ENCODE measurements around the gene OPALIN. TPM values are rescaled to one million over a fixed set of nuclear protein-coding genes. Genes with fewer than 3 reads are reported as not detected.

The OPALIN gene
- total RNA-seq, 1 donor from 2014 or later = not detected

GRCh38 chr10:96374985-96375830, 16.4 kb upstream of the OPALIN start:
- Histone ChIP-seq H3K4me3 (ENCODE audit: low read length in 3 of 3) (peak overlapping the region; percentile 75 to 81 (median 78)), H3K4me1 (ENCODE audit: control insufficient read depth in 3 of 3, insufficient read depth in 3 of 3, low read length in 3 of 3) (peaks cover 8 to 11% (median 9%) of the 10 kb centered on the region in 3 donors), H3K27ac (ENCODE audit: low read depth, low read length) (no peak overlapping the region), H3K9me3 (ENCODE audit: control insufficient read depth in 3 of 3, low read length in 3 of 3) (no peaks in the 10 kb centered on the region), H3K36me3 (ENCODE audit: control insufficient read depth in 3 of 3, insufficient read depth in 3 of 3, low read length in 3 of 3) (no peaks in the 10 kb centered on the region), H3K9ac (ENCODE audit: low read depth in 1 of 3, low read length in 3 of 3) (peak overlapping the region in 2 of 3 donors; percentile 62 to 79), H3K27me3 (ENCODE audit: control insufficient read depth in 3 of 3, insufficient read depth in 3 of 3, low read length in 3 of 3) (peaks cover 0 to 18% (median 9%) of the 10 kb centered on the region in 3 donors)

GRCh38 chr10:96374639-96374984, 15.8 kb upstream of the OPALIN start:
- H3K9me3 ChIP-seq (ENCODE audit: control insufficient read depth in 3 of 3, low read length in 3 of 3) = no peaks in the 10 kb centered on the region
- no peak overlapping the region for H3K27ac ChIP-seq (ENCODE audit: low read depth, low read length)
- peak overlapping the region; percentile 75 to 81 (median 78) for H3K4me3 ChIP-seq (ENCODE audit: low read length in 3 of 3)
- no peak overlapping the region for H3K9ac ChIP-seq (ENCODE audit: low read depth in 1 of 3, low read length in 3 of 3)
- H3K27me3 ChIP-seq (ENCODE audit: control insufficient read depth in 3 of 3, insufficient read depth in 3 of 3, low read length in 3 of 3) = peaks cover 0 to 18% (median 9%) of the 10 kb centered on the region in 3 donors
- peaks cover 8 to 11% (median 9%) of the 10 kb centered on the region in 3 donors for H3K4me1 ChIP-seq (ENCODE audit: control insufficient read depth in 3 of 3, insufficient read depth in 3 of 3, low read length in 3 of 3)
- no peaks in the 10 kb centered on the region for H3K36me3 ChIP-seq (ENCODE audit: control insufficient read depth in 3 of 3, insufficient read depth in 3 of 3, low read length in 3 of 3)

DNA sequence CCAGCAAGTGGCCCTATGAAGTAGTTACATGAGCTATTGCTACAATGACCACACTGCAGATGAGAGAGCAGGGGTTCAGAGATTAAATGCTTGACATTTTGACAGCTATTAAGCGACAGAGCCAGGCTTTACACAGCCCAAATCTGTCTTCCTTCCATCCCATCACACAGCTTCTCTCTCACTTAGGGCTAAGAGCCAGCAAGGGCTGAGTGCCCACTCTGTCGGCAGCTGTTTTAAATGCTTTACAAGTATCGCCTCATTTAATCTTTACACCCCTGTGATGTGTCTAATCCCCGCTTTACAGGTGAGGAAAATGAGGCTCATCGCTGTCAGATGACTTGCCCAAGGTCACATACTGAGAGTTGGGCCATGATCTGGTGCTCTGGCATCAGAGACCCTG, 15.2 kb upstream of the OPALIN start:
- no peaks in the 10 kb centered on the region for H3K36me3 ChIP-seq (ENCODE audit: control insufficient read depth in 3 of 3, insufficient read depth in 3 of 3, low read length in 3 of 3)
- H3K4me3 ChIP-seq (ENCODE audit: low read length in 3 of 3) = no peak overlapping the region
- no peak overlapping the region for H3K9ac ChIP-seq (ENCODE audit: low read depth in 1 of 3, low read length in 3 of 3)
- no peaks in the 10 kb centered on the region for H3K9me3 ChIP-seq (ENCODE audit: control insufficient read depth in 3 of 3, low read length in 3 of 3)
- peaks cover 0 to 16% (median 9%) of the 10 kb centered on the region in 3 donors for H3K27me3 ChIP-seq (ENCODE audit: control insufficient read depth in 3 of 3, insufficient read depth in 3 of 3, low read length in 3 of 3)
- peaks cover 8 to 11% (median 9%) of the 10 kb centered on the region in 3 donors for H3K4me1 ChIP-seq (ENCODE audit: control insufficient read depth in 3 of 3, insufficient read depth in 3 of 3, low read length in 3 of 3)
- H3K27ac ChIP-seq (ENCODE audit: low read depth, low read length) = no peak overlapping the region

GRCh38 chr10:96371356-96371755, 12.6 kb upstream of the OPALIN start:
- H3K9ac ChIP-seq (ENCODE audit: low read depth in 1 of 3, low read length in 3 of 3) = no peak overlapping the region
- peaks cover 8 to 13% (median 10%) of the 10 kb centered on the region in 3 donors for H3K4me1 ChIP-seq (ENCODE audit: control insufficient read depth in 3 of 3, insufficient read depth in 3 of 3, low read length in 3 of 3)

DNA sequence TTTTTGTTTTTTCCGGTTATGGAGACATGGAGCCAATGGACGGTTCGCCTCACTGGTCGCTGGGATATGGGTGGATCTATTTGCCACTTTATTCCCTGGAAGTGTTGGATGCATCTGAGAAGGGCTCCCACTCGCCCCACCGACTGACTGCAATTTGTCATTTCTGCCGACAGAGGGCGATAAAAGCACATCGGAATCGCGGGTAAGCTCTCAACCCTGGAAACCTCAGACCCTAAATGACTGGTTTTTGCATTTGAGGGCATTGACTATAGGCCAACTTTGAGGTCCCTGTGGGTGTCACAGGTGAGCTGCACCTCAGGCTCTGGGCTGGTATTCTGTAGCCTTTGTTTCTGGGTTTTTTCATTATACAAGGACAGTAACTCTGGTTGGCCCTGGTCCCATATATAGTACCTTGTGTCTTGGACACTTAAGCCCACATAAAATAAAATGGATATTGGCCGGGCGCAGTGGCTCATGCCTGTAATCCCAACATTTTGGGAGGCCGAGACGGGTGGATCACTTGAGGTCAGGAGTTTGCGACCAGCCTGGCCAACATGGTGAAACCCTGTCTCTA, 11.9 kb upstream of the OPALIN start:
- no peaks in the 10 kb centered on the region for H3K9me3 ChIP-seq (ENCODE audit: control insufficient read depth in 3 of 3, low read length in 3 of 3)
- peaks cover 8 to 13% (median 10%) of the 10 kb centered on the region in 3 donors for H3K4me1 ChIP-seq (ENCODE audit: control insufficient read depth in 3 of 3, insufficient read depth in 3 of 3, low read length in 3 of 3)
- no peak overlapping the region for H3K9ac ChIP-seq (ENCODE audit: low read depth in 1 of 3, low read length in 3 of 3)
- H3K27ac ChIP-seq (ENCODE audit: low read depth, low read length) = no peak overlapping the region
- peaks cover 0 to 10% (median 4%) of the 10 kb centered on the region in 3 donors for H3K27me3 ChIP-seq (ENCODE audit: control insufficient read depth in 3 of 3, insufficient read depth in 3 of 3, low read length in 3 of 3)
- H3K4me3 ChIP-seq (ENCODE audit: low read length in 3 of 3) = no peak overlapping the region
- no peaks in the 10 kb centered on the region for H3K36me3 ChIP-seq (ENCODE audit: control insufficient read depth in 3 of 3, insufficient read depth in 3 of 3, low read length in 3 of 3)

More at GRCh38 chr10:96371356-96371755, 12.6 kb upstream of the OPALIN start:
- Histone ChIP-seq H3K36me3 (ENCODE audit: control insufficient read depth in 3 of 3, insufficient read depth in 3 of 3, low read length in 3 of 3) (no peaks in the 10 kb centered on the region), H3K27ac (ENCODE audit: low read depth, low read length) (no peak overlapping the region), H3K27me3 (ENCODE audit: control insufficient read depth in 3 of 3, insufficient read depth in 3 of 3, low read length in 3 of 3) (peaks cover 0 to 10% (median 4%) of the 10 kb centered on the region in 3 donors), H3K4me3 (ENCODE audit: low read length in 3 of 3) (no peak overlapping the region), H3K9me3 (ENCODE audit: control insufficient read depth in 3 of 3, low read length in 3 of 3) (no peaks in the 10 kb centered on the region)

DNA sequence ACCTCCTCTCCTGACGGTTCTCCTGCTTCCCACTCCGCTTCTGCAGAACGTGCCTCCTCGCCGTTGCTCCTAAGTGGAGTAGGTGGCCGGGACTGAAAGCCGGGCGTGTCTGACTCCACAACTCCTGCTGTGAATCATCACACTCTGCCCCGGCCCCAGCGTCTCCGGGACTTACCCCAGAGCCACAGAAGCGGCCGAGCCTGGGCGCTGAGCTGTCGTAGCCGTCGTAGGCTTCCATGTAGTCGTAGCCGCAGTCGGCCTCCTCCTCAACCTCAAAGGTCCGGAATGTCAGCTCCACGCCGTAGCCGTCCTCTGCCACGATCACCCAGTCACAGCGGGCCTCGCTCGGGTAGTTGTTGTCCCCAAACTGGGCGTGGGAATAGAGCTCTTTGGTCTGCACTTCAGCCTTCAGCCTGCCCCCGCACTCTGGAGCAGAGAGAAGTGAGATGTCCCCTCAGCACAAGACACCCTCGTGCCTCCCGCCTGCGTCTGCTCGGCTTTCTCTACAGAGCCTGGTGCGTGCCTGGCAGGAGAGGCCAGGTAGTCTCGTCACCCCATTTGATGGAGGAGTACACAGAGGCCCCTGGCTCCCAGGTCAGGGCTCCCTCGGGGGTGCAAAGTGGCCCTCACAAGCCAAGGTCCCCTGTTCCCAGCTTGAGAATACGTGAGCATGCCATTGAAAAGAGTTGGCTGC, 11.2 kb upstream of the OPALIN start:
- H3K36me3 ChIP-seq (ENCODE audit: control insufficient read depth in 3 of 3, insufficient read depth in 3 of 3, low read length in 3 of 3) = no peaks in the 10 kb centered on the region
- no peaks in the 10 kb centered on the region for H3K9me3 ChIP-seq (ENCODE audit: control insufficient read depth in 3 of 3, low read length in 3 of 3)
- no peak overlapping the region for H3K9ac ChIP-seq (ENCODE audit: low read depth in 1 of 3, low read length in 3 of 3)
- no peak overlapping the region for H3K4me3 ChIP-seq (ENCODE audit: low read length in 3 of 3)
- H3K27me3 ChIP-seq (ENCODE audit: control insufficient read depth in 3 of 3, insufficient read depth in 3 of 3, low read length in 3 of 3) = peaks cover 0 to 10% (median 4%) of the 10 kb centered on the region in 3 donors
- H3K27ac ChIP-seq (ENCODE audit: low read depth, low read length) = no peak overlapping the region
- H3K4me1 ChIP-seq (ENCODE audit: control insufficient read depth in 3 of 3, insufficient read depth in 3 of 3, low read length in 3 of 3) = peaks cover 3 to 9% (median 8%) of the 10 kb centered on the region in 3 donors

DNA sequence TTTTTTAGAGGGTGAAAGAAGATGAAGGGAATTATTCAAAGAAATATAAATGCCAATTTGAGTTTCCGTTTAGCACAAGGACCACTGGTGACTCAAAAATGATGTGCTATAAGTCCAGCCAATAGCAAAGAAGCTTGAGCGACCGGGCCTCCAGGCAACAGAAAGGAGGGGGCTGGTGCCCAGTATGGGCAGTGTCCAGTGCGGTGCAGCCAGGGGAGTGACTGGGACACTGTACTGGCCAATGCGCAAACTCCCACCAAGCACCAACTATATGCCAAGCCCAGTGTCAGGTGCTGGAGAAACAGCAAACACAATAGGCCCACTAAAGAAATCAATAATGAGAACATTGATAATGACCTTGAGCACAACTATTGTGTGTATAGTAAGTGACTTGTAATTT, 10.2 kb upstream of the OPALIN start:
- Histone ChIP-seq H3K4me1 (ENCODE audit: control insufficient read depth in 3 of 3, insufficient read depth in 3 of 3, low read length in 3 of 3) (peaks cover 0 to 5% (median 3%) of the 10 kb centered on the region in 3 donors), H3K9ac (ENCODE audit: low read depth in 1 of 3, low read length in 3 of 3) (no peak overlapping the region), H3K36me3 (ENCODE audit: control insufficient read depth in 3 of 3, insufficient read depth in 3 of 3, low read length in 3 of 3) (no peaks in the 10 kb centered on the region), H3K27ac (ENCODE audit: low read depth, low read length) (no peak overlapping the region), H3K9me3 (ENCODE audit: control insufficient read depth in 3 of 3, low read length in 3 of 3) (no peaks in the 10 kb centered on the region), H3K4me3 (ENCODE audit: low read length in 3 of 3) (no peak overlapping the region), H3K27me3 (ENCODE audit: control insufficient read depth in 3 of 3, insufficient read depth in 3 of 3, low read length in 3 of 3) (peaks cover 0 to 8% (median 4%) of the 10 kb centered on the region in 3 donors)

- no peaks in the 10 kb centered on the region for H3K36me3 ChIP-seq (ENCODE audit: control insufficient read depth in 3 of 3, insufficient read depth in 3 of 3, low read length in 3 of 3)
- no peaks in the 10 kb centered on the region for H3K9me3 ChIP-seq (ENCODE audit: control insufficient read depth in 3 of 3, low read length in 3 of 3)
- peaks cover 0 to 5% (median 3%) of the 10 kb centered on the region in 3 donors for H3K4me1 ChIP-seq (ENCODE audit: control insufficient read depth in 3 of 3, insufficient read depth in 3 of 3, low read length in 3 of 3)
- H3K4me3 ChIP-seq (ENCODE audit: low read length in 3 of 3) = no peak overlapping the region
- H3K27me3 ChIP-seq (ENCODE audit: control insufficient read depth in 3 of 3, insufficient read depth in 3 of 3, low read length in 3 of 3) = peaks cover 0 to 3% (median 0%) of the 10 kb centered on the region in 3 donors
- no peak overlapping the region for H3K9ac ChIP-seq (ENCODE audit: low read depth in 1 of 3, low read length in 3 of 3)
- H3K27ac ChIP-seq (ENCODE audit: low read depth, low read length) = no peak overlapping the region
Measured at GRCh38 chr10:96367470-96367869, 8.7 kb upstream of the OPALIN start.

GRCh38 chr10:96366508-96366907, 7.7 kb upstream of the OPALIN start:
- H3K9ac ChIP-seq (ENCODE audit: low read depth in 1 of 3, low read length in 3 of 3) = no peak overlapping the region
- no peaks in the 10 kb centered on the region for H3K36me3 ChIP-seq (ENCODE audit: control insufficient read depth in 3 of 3, insufficient read depth in 3 of 3, low read length in 3 of 3)
- H3K4me3 ChIP-seq (ENCODE audit: low read length in 3 of 3) = no peak overlapping the region
- no peaks in the 10 kb centered on the region for H3K9me3 ChIP-seq (ENCODE audit: control insufficient read depth in 3 of 3, low read length in 3 of 3)
- H3K27ac ChIP-seq (ENCODE audit: low read depth, low read length) = no peak overlapping the region
- H3K4me1 ChIP-seq (ENCODE audit: control insufficient read depth in 3 of 3, insufficient read depth in 3 of 3, low read length in 3 of 3) = peaks cover 0 to 5% (median 3%) of the 10 kb centered on the region in 3 donors
- peaks cover 0 to 3% (median 0%) of the 10 kb centered on the region in 3 donors for H3K27me3 ChIP-seq (ENCODE audit: control insufficient read depth in 3 of 3, insufficient read depth in 3 of 3, low read length in 3 of 3)
